ENCODE data around the gene PDLIM7.

The PDLIM7 gene

DNA sequence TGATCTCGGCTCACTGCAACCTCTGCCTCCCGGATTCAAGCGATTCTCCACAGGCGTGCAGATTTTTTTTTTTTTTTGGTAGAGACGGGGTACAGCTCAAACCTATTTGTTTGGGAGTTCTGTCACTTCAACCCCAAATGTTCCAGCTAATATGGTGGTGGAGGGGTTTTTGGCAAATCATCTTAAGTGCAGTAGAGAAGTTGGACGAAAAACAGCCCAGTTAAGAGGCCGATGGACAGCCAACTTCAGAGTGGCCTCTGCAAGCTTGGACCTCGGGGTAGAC is 51.5 kb downstream of the PDLIM7 start:
- Histone ChIP-seq H3K4me2 (ENCODE audit: low read length, poor library complexity, severe bottlenecking) (peak overlapping the region; percentile 82), H3K9ac (ENCODE audit: low read length) (peak overlapping the region; percentile 71), H3K4me1 (ENCODE audit: control insufficient read depth, insufficient read depth, low read depth, low read length) (peaks cover 31% of the 10 kb centered on the region), H3K4me3 (ENCODE audit: insufficient read depth in 1 of 2, low read depth in 1 of 2, low read length in 2 of 2) (peak overlapping the region; percentile 80 to 88), H2BK15ac (ENCODE audit: low read depth, poor library complexity, severe bottlenecking) (no peak overlapping the region), H3K79me1 (replicated peaks; ENCODE audit: low read length, poor library complexity, severe bottlenecking) (peaks cover 7% of the 10 kb centered on the region), H2AK5ac (ENCODE audit: low read length, severe bottlenecking) (no peak overlapping the region), H3K9me3 (ENCODE audit: control insufficient read depth, low read length) (no peaks in the 10 kb centered on the region), H3K27me3 (ENCODE audit: control insufficient read depth in 1 of 2, insufficient read depth in 1 of 2, low read length in 2 of 2) (peaks cover 0 to 10% of the 10 kb centered on the region in 2 experiments), H3K27ac (ENCODE audit: low read length, poor library complexity, severe bottlenecking) (no peak overlapping the region), H2BK120ac (ENCODE audit: low read depth, low read length) (no peak overlapping the region), H2BK12ac (ENCODE audit: low read length in 2 of 2) (peak overlapping the region in 1 of 2 experiments; percentile 23), H3K18ac (ENCODE audit: low read depth in 1 of 2, low read length in 2 of 2) (no peak overlapping the region), H3K14ac (ENCODE audit: low read length in 2 of 2) (no peak overlapping the region), H2AFZ (ENCODE audit: low read depth, low read length) (no peak overlapping the region), H3K23ac (ENCODE audit: low read length in 2 of 2) (no peak overlapping the region), H3K4ac (ENCODE audit: low read depth in 1 of 2, low read length in 2 of 2) (no peak overlapping the region), H4K91ac (ENCODE audit: low read length) (no peak overlapping the region), H2BK5ac (ENCODE audit: low read depth, low read length, poor library complexity, severe bottlenecking) (no peak overlapping the region), H4K8ac (ENCODE audit: low read length) (peak overlapping the region; percentile 92), H3K36me3 (ENCODE audit: control insufficient read depth in 1 of 2, insufficient read depth in 2 of 2, low read depth in 1 of 2, low read length in 2 of 2) (peaks cover 10 to 43% of the 10 kb centered on the region in 2 experiments)
- 66% methylated on average over 4 of the region's 8 CpGs for WGBS
- no peak for DNase-seq

DNA sequence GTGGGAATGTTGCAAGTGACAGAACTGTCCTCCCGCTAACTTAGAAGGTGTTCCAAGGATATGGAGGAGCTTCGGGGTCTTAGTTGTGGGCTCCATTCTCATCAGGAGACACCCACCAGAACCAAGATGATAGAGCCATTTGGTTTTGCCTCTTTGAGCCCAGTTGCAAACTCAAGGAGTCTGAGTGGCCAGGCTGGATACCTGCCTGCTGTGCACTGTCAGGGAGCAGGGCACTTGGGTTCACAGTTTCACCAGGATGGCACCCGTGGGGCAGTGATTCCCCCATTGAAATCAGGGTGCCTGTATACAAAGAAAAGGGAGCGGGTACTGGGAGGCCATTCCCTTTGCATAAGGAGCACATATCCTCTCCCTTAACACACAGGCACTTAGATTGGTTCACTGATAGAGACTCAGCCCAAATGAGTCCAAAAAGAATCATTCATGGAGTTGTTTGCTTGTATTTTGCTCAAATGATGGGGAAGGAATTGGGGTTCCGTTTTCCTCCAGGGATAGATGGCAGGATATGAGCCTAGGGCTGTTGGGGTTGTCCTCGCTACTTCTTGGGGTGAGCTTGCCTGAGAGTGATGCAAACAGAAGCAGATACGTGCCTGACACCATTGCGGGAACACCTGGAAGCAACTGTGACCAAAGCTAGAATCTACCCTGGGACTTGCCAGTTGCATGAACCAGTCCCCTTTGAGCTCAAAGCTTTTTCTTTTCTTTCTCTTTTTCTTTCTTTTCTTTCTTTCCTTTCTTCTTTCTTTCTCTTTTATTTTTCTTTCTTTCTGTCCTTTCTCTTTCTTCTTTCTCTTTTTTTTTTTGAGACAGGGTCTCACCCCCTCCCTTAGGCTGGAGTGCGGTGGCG is 52.1 kb downstream of the PDLIM7 start:
- peak overlapping the region; percentile 71 for H3K9ac ChIP-seq (ENCODE audit: low read length)

DNA sequence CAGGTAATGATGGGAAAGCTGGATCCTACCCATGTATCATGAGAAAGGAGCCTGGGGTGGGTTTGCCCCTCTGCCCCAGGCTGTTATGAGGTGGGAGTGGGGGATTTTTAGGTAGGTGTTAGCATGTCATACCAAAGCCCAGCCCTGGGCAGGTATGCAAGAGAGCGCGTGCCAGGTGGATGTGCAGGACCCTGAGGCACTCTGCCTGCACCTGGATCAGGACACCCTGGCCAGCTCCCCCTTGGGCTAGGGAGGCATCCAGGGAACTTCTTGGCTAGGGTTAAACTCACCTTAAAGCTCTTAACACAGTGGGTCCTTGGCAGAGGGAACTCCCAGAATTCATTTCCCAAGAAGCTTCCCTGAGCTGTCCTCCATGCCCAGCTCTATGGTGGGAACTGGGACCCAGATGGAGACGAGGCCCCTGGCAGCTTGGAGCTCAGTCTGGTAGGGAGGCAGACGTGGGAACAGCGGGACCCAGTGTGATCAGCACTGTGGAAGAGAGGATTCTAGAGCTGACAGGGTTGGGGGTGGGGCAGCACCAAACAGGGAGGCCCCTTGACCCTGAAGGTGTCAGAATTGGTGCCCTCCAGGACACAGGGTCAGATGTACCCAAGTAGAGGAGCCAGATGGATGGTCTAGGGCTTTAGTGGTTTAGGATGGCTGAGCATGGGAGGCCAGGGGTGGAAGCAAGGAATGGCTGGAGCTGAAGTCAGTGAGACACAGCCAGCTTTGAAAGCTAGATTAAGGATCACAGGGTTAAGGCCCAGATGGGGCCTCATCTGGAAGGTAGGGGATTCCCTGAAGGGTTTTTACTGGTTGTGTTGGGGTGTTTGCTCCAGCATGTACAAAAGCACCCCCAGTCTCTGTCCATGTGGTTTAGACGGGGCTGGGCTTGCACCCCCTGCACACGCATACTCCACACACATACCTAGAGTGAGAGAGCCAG is 53.0 kb downstream of the PDLIM7 start:
- Histone ChIP-seq H4K8ac (ENCODE audit: low read length) (peak overlapping the region; percentile 7), H3K14ac (ENCODE audit: low read length in 2 of 2) (no peak overlapping the region), H2AK5ac (ENCODE audit: low read length, severe bottlenecking) (no peak overlapping the region), H3K4me1 (ENCODE audit: control insufficient read depth, insufficient read depth, low read depth, low read length) (peaks cover 27% of the 10 kb centered on the region), H3K4me3 (ENCODE audit: insufficient read depth in 1 of 2, low read depth in 1 of 2, low read length in 2 of 2) (no peak overlapping the region), H3K27ac (ENCODE audit: low read length, poor library complexity, severe bottlenecking) (no peak overlapping the region), H3K18ac (ENCODE audit: low read depth in 1 of 2, low read length in 2 of 2) (no peak overlapping the region), H3K79me1 (replicated peaks; ENCODE audit: low read length, poor library complexity, severe bottlenecking) (peaks cover 4% of the 10 kb centered on the region), H3K4me2 (ENCODE audit: low read length, poor library complexity, severe bottlenecking) (no peak overlapping the region), H2BK120ac (ENCODE audit: low read depth, low read length) (no peak overlapping the region), H2BK5ac (ENCODE audit: low read depth, low read length, poor library complexity, severe bottlenecking) (no peak overlapping the region), H3K4ac (ENCODE audit: low read depth in 1 of 2, low read length in 2 of 2) (no peak overlapping the region), H2AFZ (ENCODE audit: low read depth, low read length) (no peak overlapping the region), H2BK12ac (ENCODE audit: low read length in 2 of 2) (no peak overlapping the region), H3K23ac (ENCODE audit: low read length in 2 of 2) (no peak overlapping the region), H3K27me3 (ENCODE audit: control insufficient read depth in 1 of 2, insufficient read depth in 1 of 2, low read length in 2 of 2) (peaks cover 0 to 10% of the 10 kb centered on the region in 2 experiments), H3K36me3 (ENCODE audit: control insufficient read depth in 1 of 2, insufficient read depth in 2 of 2, low read depth in 1 of 2, low read length in 2 of 2) (peaks cover 10 to 39% of the 10 kb centered on the region in 2 experiments), H4K91ac (ENCODE audit: low read length) (no peak overlapping the region), H3K9ac (ENCODE audit: low read length) (no peak overlapping the region), H3K9me3 (ENCODE audit: control insufficient read depth, low read length) (no peaks in the 10 kb centered on the region), H2BK15ac (ENCODE audit: low read depth, poor library complexity, severe bottlenecking) (no peak overlapping the region)
- DNase-seq: no peak
- WGBS: 82% methylated on average over 5 of the region's 7 CpGs

More for the DNA sequence above, 52.1 kb downstream of the PDLIM7 start:
- Histone ChIP-seq H3K4me3 (ENCODE audit: insufficient read depth in 1 of 2, low read depth in 1 of 2, low read length in 2 of 2) (peak overlapping the region in 1 of 2 experiments; percentile 80), H3K27ac (ENCODE audit: low read length, poor library complexity, severe bottlenecking) (no peak overlapping the region), H3K4me1 (ENCODE audit: control insufficient read depth, insufficient read depth, low read depth, low read length) (peaks cover 31% of the 10 kb centered on the region), H2BK15ac (ENCODE audit: low read depth, poor library complexity, severe bottlenecking) (no peak overlapping the region), H3K79me1 (replicated peaks; ENCODE audit: low read length, poor library complexity, severe bottlenecking) (peaks cover 7% of the 10 kb centered on the region), H3K18ac (ENCODE audit: low read depth in 1 of 2, low read length in 2 of 2) (no peak overlapping the region), H2AK5ac (ENCODE audit: low read length, severe bottlenecking) (no peak overlapping the region), H3K4me2 (ENCODE audit: low read length, poor library complexity, severe bottlenecking) (peak overlapping the region; percentile 82), H3K9me3 (ENCODE audit: control insufficient read depth, low read length) (no peaks in the 10 kb centered on the region), H2BK120ac (ENCODE audit: low read depth, low read length) (no peak overlapping the region), H3K14ac (ENCODE audit: low read length in 2 of 2) (no peak overlapping the region), H3K27me3 (ENCODE audit: control insufficient read depth in 1 of 2, insufficient read depth in 1 of 2, low read length in 2 of 2) (peaks cover 0 to 10% of the 10 kb centered on the region in 2 experiments), H3K23ac (ENCODE audit: low read length in 2 of 2) (no peak overlapping the region), H4K8ac (ENCODE audit: low read length) (no peak overlapping the region), H2BK5ac (ENCODE audit: low read depth, low read length, poor library complexity, severe bottlenecking) (no peak overlapping the region), H2AFZ (ENCODE audit: low read depth, low read length) (no peak overlapping the region), H2BK12ac (ENCODE audit: low read length in 2 of 2) (no peak overlapping the region), H3K4ac (ENCODE audit: low read depth in 1 of 2, low read length in 2 of 2) (no peak overlapping the region), H4K91ac (ENCODE audit: low read length) (no peak overlapping the region), H3K36me3 (ENCODE audit: control insufficient read depth in 1 of 2, insufficient read depth in 2 of 2, low read depth in 1 of 2, low read length in 2 of 2) (peaks cover 10 to 44% of the 10 kb centered on the region in 2 experiments)
- DNase-seq: no peak
- WGBS: 97% methylated on average over 10 of the region's 10 CpGs

Measured in mesenchymal stem cell (in vitro differentiated cells and primary cell).